Measurements from ENCODE around the gene MUCL3. TPM values are rescaled to one million over a fixed set of nuclear protein-coding genes. Genes with fewer than 3 reads are reported as not detected.
"Not testable (repeated sequence)": the region's sequence is repeated elsewhere in the genome, so short reads cannot be mapped to it uniquely, and the experiment has no call there.

Gene MUCL3
- total RNA-seq, 1 donor, result not detected

DNA sequence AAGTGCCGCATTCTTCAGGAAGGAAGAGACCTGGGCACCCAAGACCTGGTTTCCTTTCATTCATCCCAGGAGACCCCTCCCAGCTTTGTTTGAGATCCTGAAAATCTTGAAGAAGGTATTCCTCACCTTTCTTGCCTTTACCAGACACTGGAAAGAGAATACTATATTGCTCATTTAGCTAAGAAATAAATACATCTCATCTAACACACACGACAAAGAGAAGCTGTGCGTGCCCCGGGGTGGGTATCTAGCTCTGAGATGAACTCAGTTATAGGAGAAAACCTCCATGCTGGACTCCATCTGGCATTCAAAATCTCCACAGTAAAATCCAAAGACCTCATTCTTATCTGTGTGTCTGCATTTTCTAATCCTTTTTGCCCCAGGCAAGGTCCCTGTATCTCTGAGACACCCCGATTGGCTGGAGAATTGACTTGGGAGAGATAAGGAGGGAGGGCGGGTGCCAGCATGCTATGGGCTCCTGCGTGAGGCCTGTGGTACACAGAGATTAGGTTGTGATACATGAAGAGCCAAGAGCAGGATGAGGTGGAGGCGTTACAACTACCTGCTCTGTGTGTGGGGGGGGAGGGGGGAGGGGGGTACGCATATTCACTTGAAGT, 47.5 kb downstream of the MUCL3 start:
- TF ChIP-seq, protein P1, sequence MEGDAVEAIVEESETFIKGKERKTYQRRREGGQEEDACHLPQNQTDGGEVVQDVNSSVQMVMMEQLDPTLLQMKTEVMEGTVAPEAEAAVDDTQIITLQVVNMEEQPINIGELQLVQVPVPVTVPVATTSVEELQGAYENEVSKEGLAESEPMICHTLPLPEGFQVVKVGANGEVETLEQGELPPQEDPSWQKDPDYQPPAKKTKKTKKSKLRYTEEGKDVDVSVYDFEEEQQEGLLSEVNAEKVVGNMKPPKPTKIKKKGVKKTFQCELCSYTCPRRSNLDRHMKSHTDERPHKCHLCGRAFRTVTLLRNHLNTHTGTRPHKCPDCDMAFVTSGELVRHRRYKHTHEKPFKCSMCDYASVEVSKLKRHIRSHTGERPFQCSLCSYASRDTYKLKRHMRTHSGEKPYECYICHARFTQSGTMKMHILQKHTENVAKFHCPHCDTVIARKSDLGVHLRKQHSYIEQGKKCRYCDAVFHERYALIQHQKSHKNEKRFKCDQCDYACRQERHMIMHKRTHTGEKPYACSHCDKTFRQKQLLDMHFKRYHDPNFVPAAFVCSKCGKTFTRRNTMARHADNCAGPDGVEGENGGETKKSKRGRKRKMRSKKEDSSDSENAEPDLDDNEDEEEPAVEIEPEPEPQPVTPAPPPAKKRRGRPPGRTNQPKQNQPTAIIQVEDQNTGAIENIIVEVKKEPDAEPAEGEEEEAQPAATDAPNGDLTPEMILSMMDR (IDR thresholded peaks at IDR 0.05; ENCODE audit: insufficient read depth, low read depth, low read length), result no peak
- no peak overlapping the region for H3K4me3 ChIP-seq (ENCODE audit: low read depth, low read length)
- DNase-seq (ENCODE audit: low read depth), result no peak

DNA sequence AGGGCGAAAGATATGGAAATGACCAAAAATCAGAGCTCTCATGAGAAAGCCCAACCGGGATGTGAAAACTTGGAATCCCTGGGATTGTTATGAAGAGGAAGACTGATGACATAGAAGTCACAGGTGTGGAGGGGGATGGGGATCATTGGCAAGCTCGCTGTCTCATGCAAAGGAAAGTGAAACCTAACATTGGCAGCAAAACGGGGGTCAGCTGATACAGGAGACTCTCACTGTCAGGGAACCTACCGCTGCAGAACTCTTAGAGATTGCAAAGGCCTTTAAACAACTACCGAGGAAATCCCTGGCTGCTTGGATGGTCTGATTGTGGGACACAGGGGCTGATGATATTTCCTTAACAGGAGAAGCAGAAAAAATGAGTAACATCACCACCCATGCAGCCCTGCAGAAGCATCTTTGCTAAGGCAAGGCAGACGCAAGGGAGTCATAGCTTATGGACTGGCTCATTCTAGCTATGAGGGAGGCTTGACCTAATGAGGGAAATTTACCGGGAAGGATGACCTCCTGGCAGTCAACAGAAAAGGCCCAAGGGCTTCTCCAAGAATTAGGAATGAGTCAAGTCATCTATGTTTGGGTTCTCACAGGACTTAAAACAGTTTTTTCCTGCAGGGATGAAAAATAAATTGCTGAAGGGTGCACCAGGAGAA, 49.8 kb downstream of the MUCL3 start:
- H3K4me3 ChIP-seq (ENCODE audit: low read depth, low read length), result no peak overlapping the region
- TF ChIP-seq, protein P1 (IDR thresholded peaks at IDR 0.05; ENCODE audit: insufficient read depth, low read depth, low read length), result no peak
- DNase-seq (ENCODE audit: low read depth), result no peak

DNA sequence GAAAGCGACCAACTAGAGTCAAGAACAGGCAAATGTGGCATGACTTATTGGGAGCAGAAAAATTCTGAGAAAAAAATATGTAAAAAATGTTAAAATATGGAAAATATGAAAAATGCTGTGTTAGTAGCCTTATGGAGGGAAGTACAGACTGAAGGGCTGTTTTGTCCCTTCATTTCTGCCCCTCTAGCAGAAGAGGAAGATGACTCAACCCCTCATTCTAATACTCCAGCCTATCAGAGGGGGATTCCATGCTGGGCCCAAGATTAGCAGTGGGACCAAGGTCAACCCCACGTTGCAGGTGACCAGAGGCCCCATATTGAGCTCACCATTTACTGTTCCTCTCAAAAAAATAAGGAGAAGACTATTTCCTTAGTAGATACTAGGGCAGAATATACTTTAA, 51.1 kb downstream of the MUCL3 start:
- DNase-seq (ENCODE audit: low read depth), result no peak
- no peak overlapping the region for H3K4me3 ChIP-seq (ENCODE audit: low read depth, low read length)
- TF ChIP-seq, protein P1 (IDR thresholded peaks at IDR 0.05; ENCODE audit: insufficient read depth, low read depth, low read length), result no peak

DNA sequence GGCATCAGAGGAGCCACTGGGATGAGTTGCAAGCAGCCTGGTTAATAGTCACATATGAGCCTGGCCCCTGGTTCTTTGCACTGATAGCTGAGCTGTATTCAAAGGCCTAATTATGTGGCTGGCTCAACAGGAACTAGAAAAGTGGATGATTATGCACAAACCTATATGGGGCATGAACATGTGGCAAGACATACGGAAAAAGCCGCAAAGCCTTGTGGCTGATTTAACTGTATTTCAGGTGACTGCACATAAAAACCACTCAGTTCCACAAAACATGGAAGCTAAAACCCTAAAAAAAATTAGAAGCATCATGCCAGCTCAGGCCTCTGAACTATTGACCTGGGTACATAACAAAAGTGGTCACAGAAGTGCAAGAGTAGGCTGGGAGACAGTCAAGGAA, 56.5 kb downstream of the MUCL3 start:
- TF ChIP-seq, protein P1 (IDR thresholded peaks at IDR 0.05; ENCODE audit: insufficient read depth, low read depth, low read length), result no peak
- no peak overlapping the region for H3K4me3 ChIP-seq (ENCODE audit: low read depth, low read length)
- no peak for DNase-seq (ENCODE audit: low read depth)

DNA sequence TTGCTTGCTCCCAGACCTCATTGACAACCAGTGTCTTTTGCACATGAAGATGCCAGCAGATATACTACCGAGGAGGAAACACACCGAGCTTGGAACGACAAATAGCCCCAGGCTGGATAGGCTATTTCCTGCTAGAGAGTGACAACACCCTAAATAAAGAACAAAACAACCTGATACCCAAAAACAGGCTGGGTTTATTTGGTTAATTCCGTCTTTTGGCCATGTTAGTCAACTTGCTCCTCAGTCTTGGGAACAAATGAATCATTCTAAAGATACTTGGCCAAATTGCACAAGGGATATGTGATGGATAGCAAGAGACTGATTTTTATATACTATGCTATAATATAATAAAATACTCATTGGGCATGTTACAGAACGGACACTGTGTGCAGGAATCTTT, 58.0 kb downstream of the MUCL3 start:
- H3K4me3 ChIP-seq (ENCODE audit: low read depth, low read length), result no peak overlapping the region
- TF ChIP-seq, protein P1 (IDR thresholded peaks at IDR 0.05; ENCODE audit: insufficient read depth, low read depth, low read length), result no peak
- DNase-seq (ENCODE audit: low read depth), result no peak

DNA sequence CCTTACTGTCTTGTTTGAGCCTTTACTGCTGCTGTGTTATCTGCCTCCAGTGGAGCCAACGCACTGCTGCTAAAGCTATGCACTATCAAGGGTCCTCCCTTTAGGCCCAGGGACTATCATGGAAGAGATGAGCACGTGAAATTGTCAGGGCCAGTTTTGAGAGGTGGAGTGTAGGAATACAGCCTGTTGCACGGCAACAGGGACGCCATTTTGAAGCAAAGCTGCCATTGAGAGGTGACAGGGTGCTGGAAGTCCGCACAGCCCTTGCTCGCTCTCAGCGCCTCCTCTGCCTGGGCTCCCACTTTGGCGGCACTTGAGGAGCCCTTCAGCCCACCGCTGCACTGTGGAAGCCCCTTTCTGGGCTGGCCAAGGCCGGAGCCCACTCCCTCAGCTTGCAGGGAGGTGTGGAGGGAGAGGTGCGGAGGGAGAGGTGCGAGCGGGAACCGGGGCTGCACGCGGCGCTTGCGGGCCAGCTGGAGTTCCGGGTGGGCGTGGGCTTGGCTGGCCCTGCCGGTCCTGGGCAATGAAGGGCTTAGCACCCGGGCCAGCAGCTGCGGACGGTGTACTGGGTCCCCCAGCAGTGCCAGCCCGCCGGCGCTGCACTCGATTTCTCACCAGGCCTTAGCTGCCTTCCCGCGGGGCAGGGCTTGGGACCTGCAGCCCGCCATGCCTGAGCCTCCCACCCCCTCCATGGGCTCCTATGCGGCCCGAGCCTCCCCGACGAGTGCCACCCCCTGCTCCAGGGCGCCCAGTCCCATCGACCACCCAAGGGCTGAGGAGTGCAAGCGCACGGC, 59.5 kb downstream of the MUCL3 start:
- DNase-seq (ENCODE audit: low read depth); H3K4me3 ChIP-seq (ENCODE audit: low read depth, low read length): not testable (repeated sequence)

DNA sequence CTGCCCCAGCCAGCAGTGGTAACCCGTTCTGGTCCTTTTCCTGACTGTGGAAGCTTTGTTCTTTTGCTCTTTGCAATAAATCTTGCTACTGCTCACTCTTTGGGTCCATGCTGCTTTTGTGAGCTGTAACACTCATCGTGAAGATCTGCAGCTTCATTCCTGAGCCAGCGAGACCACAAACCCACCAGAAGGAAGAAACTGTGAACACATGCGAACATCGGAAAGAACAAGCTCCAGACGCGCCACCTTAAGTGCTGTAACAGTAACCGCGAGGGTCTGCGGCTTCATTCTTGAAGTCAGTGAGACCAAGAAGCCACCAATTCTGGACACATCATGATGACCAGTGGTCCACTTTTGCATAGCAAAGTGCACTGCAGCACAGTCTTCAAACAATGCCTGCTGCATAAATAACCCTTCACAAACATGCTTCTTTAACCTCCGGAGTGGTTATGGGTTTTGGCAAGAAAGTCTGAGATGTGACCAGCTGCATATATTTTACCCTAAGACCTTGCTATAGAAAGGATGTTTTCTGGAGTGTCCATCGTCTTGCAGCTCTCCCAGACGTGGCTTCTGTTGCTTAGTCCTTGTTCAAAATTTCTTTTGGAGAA, 60.6 kb downstream of the MUCL3 start:
- no peak overlapping the region for H3K4me3 ChIP-seq (ENCODE audit: low read depth, low read length)
- DNase-seq (ENCODE audit: low read depth), result no peak
- TF ChIP-seq, protein P1 (IDR thresholded peaks at IDR 0.05; ENCODE audit: insufficient read depth, low read depth, low read length), result no peak

Measured in fibroblast of villous mesenchyme (primary cell).